ENCODE measurements around the gene CLMP.
A peak's percentile ranks its signal among the peaks of the same experiment; 100 is the strongest.
"Not testable (repeated sequence)": the region's sequence is repeated elsewhere in the genome, so short reads cannot be mapped to it uniquely, and the experiment has no call there.

CLMP gene

GRCh38 chr11:123217897-123218296 is 22.8 kb upstream of the CLMP start:
- no peak for DNase-seq

GRCh38 chr11:123216249-123216648 is 21.2 kb upstream of the CLMP start:
- no peak for DNase-seq

GRCh38 chr11:123214940-123215339 is 19.9 kb upstream of the CLMP start:
- DNase-seq, result no peak

- DNase-seq, result no peak
These were observed 19.3 kb upstream of the CLMP start for GRCh38 chr11:123214396-123214795.

GRCh38 chr11:123213307-123213771 is 18.3 kb upstream of the CLMP start:
- no peak for DNase-seq

GRCh38 chr11:123212406-123212805 is 17.4 kb upstream of the CLMP start:
- no peak for DNase-seq

- peak; percentile 26 for DNase-seq
These were observed 16.9 kb upstream of the CLMP start for GRCh38 chr11:123211981-123212380.

GRCh38 chr11:123211149-123211852 is 16.3 kb upstream of the CLMP start:
- peak; percentile 68 for DNase-seq

GRCh38 chr11:123209591-123209990 is 14.5 kb upstream of the CLMP start:
- no peak for DNase-seq

GRCh38 chr11:123206791-123207434 is 11.9 kb upstream of the CLMP start:
- DNase-seq, result peak; percentile 41

- DNase-seq, result not testable (repeated sequence)
These were observed 11.0 kb upstream of the CLMP start for GRCh38 chr11:123206055-123206454.

GRCh38 chr11:123203934-123204333 is 8.9 kb upstream of the CLMP start:
- DNase-seq, result peak; percentile 66

GRCh38 chr11:123203471-123203870 is 8.4 kb upstream of the CLMP start:
- DNase-seq, result no peak

GRCh38 chr11:123202155-123203151 is 7.4 kb upstream of the CLMP start:
- no peak for DNase-seq

- no peak for DNase-seq
These were observed 5.2 kb upstream of the CLMP start for GRCh38 chr11:123200264-123200663.

- DNase-seq, result peak; percentile 74
These were observed 2.7 kb upstream of the CLMP start for GRCh38 chr11:123197711-123198110.

- DNase-seq, result no peak
These were observed 1.1 kb upstream of the CLMP start for GRCh38 chr11:123196060-123196714.

- DNase-seq, result peak; percentile 77
These were observed 486 bp downstream of the CLMP start for GRCh38 chr11:123194337-123195187.

- no peak for DNase-seq
These were observed 1.3 kb downstream of the CLMP start for GRCh38 chr11:123193742-123194141.

GRCh38 chr11:123191939-123192338 is 3.1 kb downstream of the CLMP start:
- DNase-seq, result no peak

- DNase-seq, result no peak
These were observed 4.5 kb downstream of the CLMP start for GRCh38 chr11:123190518-123190917.

All from fibroblast of skin of right biceps (primary cell).